AG04450 (cell line): ENCODE measurements around the gene FHIP2A. TPM values are rescaled to one million over a fixed set of nuclear protein-coding genes. Genes with fewer than 3 reads are reported as not detected.

ENCODE experiments used
- CTCF ChIA-PET: fragments of 300-600, 350-600 bp; formaldehyde crosslinking; extraction: SDS; loops from one replicate; lab custom pipeline; 2022; ENCODE audit warnings: antibody characterized with exemption, inconsistent platforms; lab: Charles Lee
- POLR2A ChIA-PET: fragments of 350-600 bp; formaldehyde crosslinking; extraction: SDS; loops from one replicate; lab custom pipeline; 2021; ENCODE audit warnings: antibody characterized with exemption, inconsistent platforms; lab: Yijun Ruan, JAX
- DNase-seq: peaks from one replicate; pipeline ENCODE4 v3.0.0-alpha.2; 2011; ENCODE audit warnings: low read depth, low spot score
- H3K27ac ChIP-seq: one replicate; pipeline ENCODE4 v1.5.1; 2012; ENCODE audit warnings: low read depth, low read length, control low read depth
- H3K27me3 ChIP-seq: one replicate; pipeline ENCODE4 v1.6.0; 2012; ENCODE audit warnings: low read length; ENCODE audit not compliant: control insufficient read depth, insufficient read depth
- H3K4me3 ChIP-seq: 2 replicates; pipeline ENCODE4 v1.5.1; 2011; ENCODE audit warnings: mild to moderate bottlenecking, low read depth, low read length, control low read depth
- H3K9me3 ChIP-seq: 2 replicates; pipeline ENCODE4 v1.5.1; 2012; ENCODE audit warnings: low read length; ENCODE audit not compliant: control insufficient read depth, insufficient read depth
- polyA plus RNA-seq: library from polyadenylated mRNA; depleted of rRNA; stranded (reverse); fragments of >200 nt; gene quantifications from 2 replicates; pipeline ENCODE4 v1.2.3, GENCODE V29; 2011
- TF ChIP-seq, protein P1 (sequence below): IDR thresholded peaks from 2 replicates; pipeline ENCODE4 v1.5.1; 2011; ENCODE audit warnings: low read depth, low read length, control low read depth, inconsistent platforms

Gene FHIP2A
- polyA plus RNA-seq, 1 experiment, result 27.3 TPM

DNA sequence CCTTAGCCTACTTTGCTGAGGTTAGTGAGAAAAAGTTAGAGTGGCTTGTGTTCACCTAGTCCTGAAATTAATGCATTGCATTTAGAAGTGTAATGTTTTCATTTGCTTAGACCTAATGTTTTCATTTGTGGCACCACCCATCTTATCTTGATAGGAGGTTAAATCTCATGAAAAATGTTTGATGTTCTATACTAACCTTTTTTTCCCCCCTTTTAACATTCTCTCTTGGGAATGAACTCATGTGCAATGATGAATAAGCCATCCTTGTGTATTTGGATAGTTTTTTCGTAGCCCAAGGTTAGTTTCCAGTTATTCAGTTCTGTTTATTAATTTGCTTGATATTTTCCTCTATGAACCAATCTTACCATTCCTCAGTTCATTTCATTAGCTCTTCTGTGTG is 2.8 kb downstream of the FHIP2A start:
- no peak for DNase-seq
- ChIA-PET POLR2A (no interaction called here), CTCF (interaction anchor here (1.2 kb wide), 1 partner anchor 53 kb away, joined by 3 read pairs; no protein-coding TSS in a partner anchor)
- Histone ChIP-seq H3K27ac (no peak overlapping the region), H3K9me3 (no peaks in the 10 kb centered on the region), H3K4me3 (peak overlapping the region; percentile 41), H3K27me3 (no peaks in the 10 kb centered on the region)
- TF ChIP-seq, protein P1, sequence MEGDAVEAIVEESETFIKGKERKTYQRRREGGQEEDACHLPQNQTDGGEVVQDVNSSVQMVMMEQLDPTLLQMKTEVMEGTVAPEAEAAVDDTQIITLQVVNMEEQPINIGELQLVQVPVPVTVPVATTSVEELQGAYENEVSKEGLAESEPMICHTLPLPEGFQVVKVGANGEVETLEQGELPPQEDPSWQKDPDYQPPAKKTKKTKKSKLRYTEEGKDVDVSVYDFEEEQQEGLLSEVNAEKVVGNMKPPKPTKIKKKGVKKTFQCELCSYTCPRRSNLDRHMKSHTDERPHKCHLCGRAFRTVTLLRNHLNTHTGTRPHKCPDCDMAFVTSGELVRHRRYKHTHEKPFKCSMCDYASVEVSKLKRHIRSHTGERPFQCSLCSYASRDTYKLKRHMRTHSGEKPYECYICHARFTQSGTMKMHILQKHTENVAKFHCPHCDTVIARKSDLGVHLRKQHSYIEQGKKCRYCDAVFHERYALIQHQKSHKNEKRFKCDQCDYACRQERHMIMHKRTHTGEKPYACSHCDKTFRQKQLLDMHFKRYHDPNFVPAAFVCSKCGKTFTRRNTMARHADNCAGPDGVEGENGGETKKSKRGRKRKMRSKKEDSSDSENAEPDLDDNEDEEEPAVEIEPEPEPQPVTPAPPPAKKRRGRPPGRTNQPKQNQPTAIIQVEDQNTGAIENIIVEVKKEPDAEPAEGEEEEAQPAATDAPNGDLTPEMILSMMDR, result no peak

DNA sequence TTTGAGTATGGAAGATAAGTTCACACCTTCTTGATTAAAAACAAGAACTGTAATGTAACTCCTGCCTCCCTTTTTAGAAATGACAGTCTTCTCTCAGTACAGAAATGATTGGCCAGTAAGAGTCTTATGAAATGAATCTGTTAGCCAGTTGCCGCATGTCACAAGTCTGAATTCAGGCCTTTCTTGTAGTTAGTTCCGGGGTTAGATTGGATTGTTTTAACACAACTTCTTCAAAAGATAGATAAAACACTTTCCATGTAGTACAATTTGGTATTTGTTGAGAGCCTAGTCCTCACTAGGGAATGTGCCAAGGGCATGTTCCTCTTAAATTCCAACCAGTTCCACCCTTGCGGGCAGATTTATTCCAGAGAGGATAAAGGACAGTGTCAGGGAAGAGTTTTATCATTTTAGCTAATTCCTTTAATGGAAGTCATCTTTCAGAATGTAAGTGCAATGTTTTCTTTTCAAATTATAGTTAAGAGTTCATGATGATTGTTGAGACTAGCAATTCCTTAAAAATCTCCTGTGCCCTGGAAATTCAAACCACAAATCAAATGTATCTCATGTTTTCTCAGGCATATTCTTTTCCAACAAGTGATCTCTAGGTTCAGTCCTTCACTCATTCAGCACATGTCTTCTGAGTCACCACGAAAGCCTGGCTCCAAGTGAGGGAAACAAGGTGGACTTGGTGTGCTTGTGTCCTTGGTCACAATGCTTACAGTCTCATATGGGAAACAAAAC is 4.1 kb downstream of the FHIP2A start:
- Histone ChIP-seq H3K27me3 (no peaks in the 10 kb centered on the region), H3K27ac (peak overlapping the region; percentile 76), H3K4me3 (no peak overlapping the region), H3K9me3 (no peaks in the 10 kb centered on the region)
- ChIA-PET POLR2A (no interaction called here), CTCF (no interaction called here)
- peak; percentile 56 for DNase-seq
- TF ChIP-seq, protein P1, result no peak

DNA sequence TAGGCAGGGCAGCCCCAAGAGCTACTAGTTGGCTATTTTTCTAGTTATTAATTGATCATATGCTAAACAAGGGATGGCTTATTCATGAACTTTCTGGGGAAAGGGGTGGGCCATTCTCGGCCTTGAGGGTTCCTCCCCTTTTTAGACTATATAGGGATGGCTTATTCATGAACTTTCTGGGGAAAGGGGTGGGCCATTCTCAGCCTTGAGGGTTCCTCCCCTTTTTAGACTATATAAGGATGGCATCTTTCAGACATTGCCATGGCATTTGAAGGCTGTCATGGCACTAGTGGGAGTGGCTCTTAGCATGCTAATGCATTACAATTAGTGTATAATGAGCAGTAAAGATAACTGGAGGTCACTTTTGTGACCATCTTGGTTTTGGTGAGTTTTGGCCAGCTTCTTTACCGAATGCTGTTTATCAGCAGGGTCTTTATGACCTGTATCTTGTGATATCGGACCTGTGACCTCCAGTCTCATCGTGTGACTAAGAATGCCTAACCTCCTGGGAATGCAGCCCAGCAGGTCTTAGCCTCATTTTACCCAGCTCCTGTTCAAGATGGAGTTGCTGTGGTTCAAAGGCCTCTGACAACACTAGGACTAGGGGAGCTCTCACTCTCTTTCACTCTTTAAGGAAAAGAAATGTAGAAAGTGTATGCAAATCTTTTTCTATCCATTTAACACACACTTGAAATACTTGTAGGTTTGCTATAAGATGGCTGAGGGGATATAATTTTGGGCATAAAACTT is 7.8 kb downstream of the FHIP2A start:
- DNase-seq, result no peak
- Histone ChIP-seq H3K4me3 (no peak overlapping the region), H3K9me3 (no peaks in the 10 kb centered on the region), H3K27me3 (no peaks in the 10 kb centered on the region), H3K27ac (no peak overlapping the region)
- ChIA-PET POLR2A (no interaction called here), CTCF (interaction anchor here (0.7 to 7.4 kb wide), 3 partner anchors 8 to 43 kb away, joined by 3 to 53 read pairs (median 6); partner anchors contain the start of gene FHIP2A)
- TF ChIP-seq, protein P1, result no peak

DNA sequence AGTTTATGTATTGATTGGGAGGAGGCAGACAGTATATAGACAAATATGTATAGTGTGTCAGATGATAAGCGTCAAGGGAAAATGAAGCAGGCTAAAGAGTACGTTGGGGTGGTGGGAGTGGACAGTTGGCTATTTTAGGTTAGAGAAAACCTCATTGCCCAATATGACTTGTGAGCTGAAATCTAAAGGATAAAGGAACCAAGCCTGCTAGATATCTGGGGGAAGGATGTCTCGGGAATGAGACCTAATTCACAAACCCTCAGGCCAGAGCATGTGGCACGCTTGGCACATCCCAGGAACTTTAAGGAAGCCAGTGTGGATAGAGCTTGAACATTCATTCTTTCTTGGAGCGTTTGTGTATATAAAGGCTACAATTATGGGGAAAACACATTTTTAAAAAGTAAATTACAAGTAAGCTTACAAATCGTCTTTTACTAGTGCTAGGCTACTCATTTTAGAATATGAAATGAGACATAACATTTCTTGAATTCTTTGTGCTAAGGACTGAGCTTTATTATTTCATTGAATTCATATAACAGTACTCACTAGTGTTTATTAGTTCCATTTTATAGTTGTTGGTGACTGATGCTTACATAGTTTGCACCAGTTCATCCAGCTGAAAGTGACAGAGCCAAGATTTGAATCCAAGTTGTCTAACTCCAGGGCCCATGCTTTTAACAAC is 9.7 kb downstream of the FHIP2A start:
- no peak for DNase-seq
- CTCF ChIA-PET, result interaction anchor here (1.9 to 7.4 kb wide), 2 partner anchors 10 to 527 kb away, joined by 4 to 53 read pairs; partner anchors contain the start of gene FHIP2A
- no peak overlapping the region for H3K27ac ChIP-seq

More for the DNA sequence above, 9.7 kb downstream of the FHIP2A start:
- Histone ChIP-seq H3K27me3 (no peaks in the 10 kb centered on the region), H3K4me3 (no peak overlapping the region), H3K9me3 (no peaks in the 10 kb centered on the region)
- POLR2A ChIA-PET, result no interaction called here
- TF ChIP-seq, protein P1, result no peak
